ENCODE results near the gene CLIP2.

DNA sequence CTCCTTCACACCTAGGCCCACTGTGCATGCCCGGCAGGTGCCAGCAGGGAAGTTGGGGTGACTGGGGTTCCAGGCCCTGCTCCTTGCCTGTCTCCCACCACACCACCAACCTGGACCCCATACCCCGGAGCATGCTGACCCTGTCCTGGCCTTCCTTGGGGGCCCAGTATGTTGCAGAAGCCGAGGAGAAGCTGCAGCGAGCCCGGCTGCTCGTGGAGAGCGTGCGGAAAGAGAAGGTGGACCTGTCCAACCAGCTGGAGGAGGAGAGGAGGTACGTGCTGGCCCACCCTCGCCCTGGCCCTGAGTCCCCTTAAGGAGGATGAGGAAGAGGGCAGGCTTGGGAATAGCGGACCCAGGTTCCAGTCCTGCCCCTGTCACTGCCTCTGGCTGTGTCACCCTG, 70.8 kb downstream of the CLIP2 start:
- TF ChIP-seq, protein P1, sequence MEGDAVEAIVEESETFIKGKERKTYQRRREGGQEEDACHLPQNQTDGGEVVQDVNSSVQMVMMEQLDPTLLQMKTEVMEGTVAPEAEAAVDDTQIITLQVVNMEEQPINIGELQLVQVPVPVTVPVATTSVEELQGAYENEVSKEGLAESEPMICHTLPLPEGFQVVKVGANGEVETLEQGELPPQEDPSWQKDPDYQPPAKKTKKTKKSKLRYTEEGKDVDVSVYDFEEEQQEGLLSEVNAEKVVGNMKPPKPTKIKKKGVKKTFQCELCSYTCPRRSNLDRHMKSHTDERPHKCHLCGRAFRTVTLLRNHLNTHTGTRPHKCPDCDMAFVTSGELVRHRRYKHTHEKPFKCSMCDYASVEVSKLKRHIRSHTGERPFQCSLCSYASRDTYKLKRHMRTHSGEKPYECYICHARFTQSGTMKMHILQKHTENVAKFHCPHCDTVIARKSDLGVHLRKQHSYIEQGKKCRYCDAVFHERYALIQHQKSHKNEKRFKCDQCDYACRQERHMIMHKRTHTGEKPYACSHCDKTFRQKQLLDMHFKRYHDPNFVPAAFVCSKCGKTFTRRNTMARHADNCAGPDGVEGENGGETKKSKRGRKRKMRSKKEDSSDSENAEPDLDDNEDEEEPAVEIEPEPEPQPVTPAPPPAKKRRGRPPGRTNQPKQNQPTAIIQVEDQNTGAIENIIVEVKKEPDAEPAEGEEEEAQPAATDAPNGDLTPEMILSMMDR (IDR thresholded peaks at IDR 0.05) = no peak
- no peak for TF ChIP-seq POLR2A (IDR thresholded peaks at IDR 0.05)

All from esophagus squamous epithelium (tissue), 4 donors.